Effector memory CD4-positive, alpha-beta T cell (primary cell): ENCODE data around the gene SENP7.
A peak's percentile ranks its signal among the peaks of the same experiment; 100 is the strongest.
"Not testable (repeated sequence)": the region's sequence is repeated elsewhere in the genome, so short reads cannot be mapped to it uniquely, and the experiment has no call there.

Source experiments
- DNase-seq, 3 donors: peaks; one replicate each; pipeline ENCODE4 v3.0.0-alpha.2; 2020
- H3K27ac ChIP-seq: 2 replicates; pipeline ENCODE4 v1.7.0; 2013; ENCODE audit warnings: mild to moderate bottlenecking, low read length, moderate library complexity; ENCODE audit not compliant: insufficient read depth, poor library complexity, severe bottlenecking
- H3K27me3 ChIP-seq: replicated peaks from 2 replicates; pipeline ENCODE4 v1.7.0; 2013; ENCODE audit warnings: mild to moderate bottlenecking, low read length; ENCODE audit not compliant: insufficient read depth, control insufficient read depth, poor library complexity, severe bottlenecking
- H3K36me3 ChIP-seq: 2 replicates; pipeline ENCODE4 v1.7.0; 2013; ENCODE audit warnings: mild to moderate bottlenecking, low read length, moderate library complexity; ENCODE audit not compliant: control insufficient read depth, insufficient read depth
- H3K4me1 ChIP-seq: 2 replicates; pipeline ENCODE4 v1.7.0; 2013; ENCODE audit warnings: low read length, mild to moderate bottlenecking; ENCODE audit not compliant: control insufficient read depth, insufficient read depth, poor library complexity, severe bottlenecking
- H3K4me3 ChIP-seq: 2 replicates; pipeline ENCODE4 v1.7.0; 2013; ENCODE audit warnings: low read length, low read depth, mild to moderate bottlenecking; ENCODE audit not compliant: insufficient read depth, poor library complexity, severe bottlenecking
- H3K9me3 ChIP-seq: 2 replicates; pipeline ENCODE4 v1.7.0; 2013; ENCODE audit warnings: mild to moderate bottlenecking, low read length, moderate library complexity; ENCODE audit not compliant: control insufficient read depth

Gene SENP7

GRCh38 chr3:101542957-101543356, 29.9 kb upstream of the SENP7 start:
- Histone ChIP-seq H3K36me3 (no peaks in the 10 kb centered on the region), H3K27ac (peak overlapping the region; percentile 35)
- DNase-seq, result no peak

DNA sequence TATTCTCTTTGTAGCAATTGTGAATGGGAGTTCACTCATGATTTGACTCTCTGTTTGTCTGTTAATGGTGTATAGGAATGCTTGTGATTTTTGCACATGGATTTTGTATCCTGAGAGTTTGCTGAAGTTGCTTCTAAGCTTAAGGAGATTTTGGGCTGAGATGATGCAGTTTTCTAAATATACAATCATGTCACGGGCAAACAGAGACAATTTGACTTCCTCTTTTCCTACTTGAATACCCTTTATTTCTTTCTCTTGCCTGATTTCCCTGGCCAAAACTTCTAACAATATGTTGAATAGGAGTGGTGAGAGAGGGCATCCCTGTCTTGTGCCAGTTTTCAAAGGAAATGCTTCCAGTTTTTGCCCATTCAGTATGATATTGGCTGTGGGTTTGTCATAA, 23.9 kb upstream of the SENP7 start:
- not testable (repeated sequence) for DNase-seq, H3K9me3 ChIP-seq, H3K4me1 ChIP-seq, H3K4me3 ChIP-seq, H3K27ac ChIP-seq, H3K27me3 ChIP-seq, H3K36me3 ChIP-seq

More at GRCh38 chr3:101542957-101543356, 29.9 kb upstream of the SENP7 start:
- Histone ChIP-seq H3K9me3 (no peaks in the 10 kb centered on the region), H3K4me3 (peak overlapping the region; percentile 12), H3K27me3 (no peaks in the 10 kb centered on the region), H3K4me1 (peaks cover 24% of the 10 kb centered on the region)

- H3K9me3 ChIP-seq, result no peaks in the 10 kb centered on the region
- no peak for DNase-seq
- H3K27ac ChIP-seq, result no peak overlapping the region
- peaks cover 7% of the 10 kb centered on the region for H3K4me1 ChIP-seq
- H3K27me3 ChIP-seq, result no peaks in the 10 kb centered on the region
- H3K36me3 ChIP-seq, result no peaks in the 10 kb centered on the region
- no peak overlapping the region for H3K4me3 ChIP-seq
Measured at GRCh38 chr3:101536266-101536665, 23.3 kb upstream of the SENP7 start.

- no peak for DNase-seq
- Histone ChIP-seq H3K9me3 (no peaks in the 10 kb centered on the region), H3K27me3 (no peaks in the 10 kb centered on the region), H3K4me1 (peaks cover 13% of the 10 kb centered on the region), H3K36me3 (no peaks in the 10 kb centered on the region), H3K27ac (no peak overlapping the region), H3K4me3 (no peak overlapping the region)
Measured at GRCh38 chr3:101535221-101535620, 22.2 kb upstream of the SENP7 start.

DNA sequence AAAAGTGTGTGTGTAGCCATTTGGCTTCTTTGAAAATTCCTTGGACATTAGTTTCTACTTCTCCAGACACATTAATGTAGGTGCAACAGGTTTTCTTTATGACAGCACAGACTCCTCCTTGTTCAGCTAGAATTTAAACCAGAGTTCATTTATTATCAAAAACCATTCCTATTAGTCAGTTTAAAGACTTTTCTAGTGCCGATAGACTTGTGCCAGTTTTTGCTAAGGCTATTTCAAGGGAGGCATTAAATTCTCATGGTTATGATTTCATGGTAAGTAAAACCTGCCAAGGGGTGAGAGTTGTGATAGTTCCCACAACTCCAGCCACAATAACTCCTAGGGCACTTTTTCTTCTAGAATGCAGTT, 20.6 kb upstream of the SENP7 start:
- DNase-seq, result no peak
- Histone ChIP-seq H3K9me3 (no peaks in the 10 kb centered on the region), H3K27ac (no peak overlapping the region), H3K4me1 (peaks cover 13% of the 10 kb centered on the region), H3K4me3 (no peak overlapping the region), H3K36me3 (no peaks in the 10 kb centered on the region), H3K27me3 (no peaks in the 10 kb centered on the region)

- Histone ChIP-seq H3K4me1 (peaks cover 13% of the 10 kb centered on the region), H3K4me3 (no peak overlapping the region), H3K9me3 (no peaks in the 10 kb centered on the region), H3K36me3 (no peaks in the 10 kb centered on the region), H3K27me3 (no peaks in the 10 kb centered on the region), H3K27ac (no peak overlapping the region)
- DNase-seq, result no peak
Measured at GRCh38 chr3:101532783-101533602, 20.0 kb upstream of the SENP7 start.

GRCh38 chr3:101531473-101532086, 18.6 kb upstream of the SENP7 start:
- Histone ChIP-seq H3K27me3 (no peaks in the 10 kb centered on the region), H3K36me3 (no peaks in the 10 kb centered on the region), H3K4me3 (no peak overlapping the region), H3K27ac (no peak overlapping the region), H3K4me1 (peaks cover 13% of the 10 kb centered on the region), H3K9me3 (no peaks in the 10 kb centered on the region)
- no peak for DNase-seq

GRCh38 chr3:101530686-101531047, 17.7 kb upstream of the SENP7 start:
- Histone ChIP-seq H3K27ac (peak overlapping the region; percentile 38), H3K4me1 (peaks cover 13% of the 10 kb centered on the region), H3K4me3 (no peak overlapping the region), H3K27me3 (no peaks in the 10 kb centered on the region), H3K9me3 (no peaks in the 10 kb centered on the region), H3K36me3 (no peaks in the 10 kb centered on the region)
- DNase-seq, result no peak

DNA sequence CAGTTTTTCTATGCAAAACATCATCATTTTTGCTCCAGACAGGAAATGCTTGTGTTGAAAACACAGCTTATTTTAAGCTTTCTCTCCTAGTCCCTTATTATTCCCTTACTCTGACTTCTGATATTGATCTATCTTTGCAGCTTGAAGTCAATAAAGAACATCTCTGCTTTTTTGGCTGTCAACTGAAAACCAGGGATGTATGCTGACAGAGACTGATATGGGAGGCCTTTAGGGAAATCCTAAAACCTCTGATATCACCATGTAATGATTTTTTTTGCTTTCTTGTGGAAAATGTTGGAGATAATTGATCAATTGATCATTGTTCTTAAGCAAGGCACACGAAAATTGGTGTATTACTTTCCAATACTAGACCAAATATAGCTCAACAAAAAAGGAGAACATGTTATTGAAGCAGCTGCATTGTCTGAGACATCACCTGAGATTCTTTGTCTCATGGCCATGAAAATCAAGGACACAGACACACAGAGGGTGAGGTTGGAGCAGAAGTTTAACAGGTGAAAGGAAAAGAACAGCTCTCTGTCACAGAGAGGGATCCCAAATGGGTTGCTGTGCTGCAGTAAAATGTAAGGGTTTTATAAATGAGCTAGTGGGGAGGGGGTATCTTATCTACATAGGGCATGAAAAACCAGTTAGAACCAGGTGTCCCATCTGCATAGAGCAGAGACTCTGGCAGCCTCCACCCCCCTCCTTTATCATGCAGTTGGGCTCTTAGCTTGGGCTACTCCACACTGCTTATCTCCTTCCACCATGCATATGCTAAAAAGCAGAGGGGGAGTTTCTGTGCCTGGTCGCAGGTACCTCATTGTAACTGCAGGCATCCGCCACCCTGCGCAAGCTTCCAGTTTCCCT, 17.0 kb upstream of the SENP7 start:
- peaks cover 13% of the 10 kb centered on the region for H3K4me1 ChIP-seq
- H3K27me3 ChIP-seq, result no peaks in the 10 kb centered on the region
- no peak for DNase-seq
- no peaks in the 10 kb centered on the region for H3K9me3 ChIP-seq
- H3K27ac ChIP-seq, result peak overlapping the region; percentile 38
- no peak overlapping the region for H3K4me3 ChIP-seq
- H3K36me3 ChIP-seq, result no peaks in the 10 kb centered on the region

DNA sequence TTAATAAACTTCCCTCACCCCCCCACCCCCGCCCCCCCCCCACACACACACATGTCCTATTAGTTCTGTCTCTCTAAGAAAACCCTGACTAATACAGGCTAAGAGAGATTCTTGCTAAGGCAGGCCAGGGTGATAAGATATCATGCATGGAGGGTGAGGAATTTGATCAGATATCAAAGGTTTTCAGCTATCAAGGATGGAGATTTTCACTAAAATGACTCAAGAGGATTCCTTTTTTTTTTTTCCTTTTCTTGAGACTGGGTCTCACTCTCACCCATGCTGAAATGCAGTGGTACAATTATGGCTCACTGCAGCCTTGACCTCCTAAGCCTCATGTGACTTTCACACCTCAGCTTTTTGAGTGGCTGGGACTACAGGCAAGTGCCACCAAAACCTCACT, 14.9 kb upstream of the SENP7 start:
- H3K4me3 ChIP-seq, result no peak overlapping the region
- no peaks in the 10 kb centered on the region for H3K36me3 ChIP-seq
- H3K27ac ChIP-seq, result no peak overlapping the region
- no peak for DNase-seq
- no peaks in the 10 kb centered on the region for H3K27me3 ChIP-seq
- peaks cover 13% of the 10 kb centered on the region for H3K4me1 ChIP-seq
- H3K9me3 ChIP-seq, result no peaks in the 10 kb centered on the region
